Lower leg skin (tissue), 4 donors: ENCODE results near the gene GPAM. TPM values are rescaled to one million over a fixed set of nuclear protein-coding genes. Genes with fewer than 3 reads are reported as not detected.

ENCODE experiments used
- DNase-seq, 2 donors: peaks; one replicate each; pipeline ENCODE4 v3.0.0-alpha.2; 2019; ENCODE audit warnings: low spot score in 2 of 2
- H3K4me3 ChIP-seq: fragments of 200-600 bp; sonication (generic); 2 replicates; pipeline ENCODE4 v1.5.1; 2017; ENCODE audit warnings: mild to moderate bottlenecking, low read depth; ENCODE audit not compliant: poor library complexity, severe bottlenecking
- POLR2A ChIP-seq, 2 donors: fragments of 450-650 bp; IDR thresholded peaks; one replicate each; pipeline ENCODE4 v1.6.1; 2016 to 2017; ENCODE audit warnings: antibody characterized with exemption in 2 of 2, mild to moderate bottlenecking in 1 of 2, moderate library complexity in 1 of 2
- WGBS, 2 donors: methylation state at CpG; one replicate each; pipeline ENCODE4 v1.1.5; 2018; 5-methylcytosine and 5-hydroxymethylcytosine counted together
- intact Hi-C: fragments of 100-400 bp; cut with DNase I; formaldehyde crosslinking; loops from one replicate; pipeline ENCODE4 v1.15.0; 2023; ENCODE audit warnings: low total_unique reads
- total RNA-seq, 4 donors: library from RNA; depleted of rRNA; stranded (reverse); fragments of >200 nt; gene quantifications; one replicate each; pipeline ENCODE4 v1.1.0, GENCODE V29; 2016
- TF ChIP-seq, protein P1 (sequence below), 3 donors: fragments of 450-650 bp; IDR thresholded peaks; one replicate each; pipeline ENCODE4 v1.5.1; 2016; ENCODE audit warnings: antibody characterized with exemption in 3 of 3, mild to moderate bottlenecking in 3 of 3, moderate library complexity in 2 of 3

The GPAM gene
- total RNA-seq, 4 donors from 2014 or later = 3.1 to 7.0 (median 4.7) TPM

DNA sequence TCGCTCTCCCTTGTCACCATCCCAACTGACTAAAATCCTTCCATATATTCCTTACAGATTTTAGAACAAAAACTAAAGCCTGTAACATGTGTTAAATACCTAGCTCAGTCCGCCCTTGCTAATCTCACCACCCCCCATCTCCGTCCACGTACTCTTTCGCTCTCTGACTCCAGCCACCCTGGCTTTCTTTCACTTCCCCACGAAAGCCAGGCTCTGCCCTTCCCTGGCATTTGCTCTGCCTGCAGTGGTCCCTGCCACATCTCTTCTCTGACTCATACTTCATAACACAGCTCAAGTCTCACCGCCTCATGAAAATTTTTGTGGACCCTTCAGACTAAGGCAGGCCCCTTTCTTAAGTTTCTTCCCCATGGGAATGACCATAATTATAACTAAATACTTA is 11.7 kb upstream of the GPAM start:
- no peak overlapping the region for H3K4me3 ChIP-seq
- DNase-seq = no peak
- no peak for TF ChIP-seq POLR2A (IDR thresholded peaks at IDR 0.05)
- intact Hi-C loops = no loop called here
- WGBS, 2 donors = 85 to 88% methylated on average over 7 of the region's 7 CpGs

- intact Hi-C loops = no loop called here
- 89% methylated on average over 6 of the region's 6 CpGs for WGBS, 2 donors
These were observed 8.2 kb upstream of the GPAM start for GRCh38 chr10:112191791-112192190.

GRCh38 chr10:112191041-112191590 is 7.6 kb upstream of the GPAM start:
- no peak for DNase-seq
- intact Hi-C loops = no loop called here
- H3K4me3 ChIP-seq = no peak overlapping the region
- TF ChIP-seq, protein P1, sequence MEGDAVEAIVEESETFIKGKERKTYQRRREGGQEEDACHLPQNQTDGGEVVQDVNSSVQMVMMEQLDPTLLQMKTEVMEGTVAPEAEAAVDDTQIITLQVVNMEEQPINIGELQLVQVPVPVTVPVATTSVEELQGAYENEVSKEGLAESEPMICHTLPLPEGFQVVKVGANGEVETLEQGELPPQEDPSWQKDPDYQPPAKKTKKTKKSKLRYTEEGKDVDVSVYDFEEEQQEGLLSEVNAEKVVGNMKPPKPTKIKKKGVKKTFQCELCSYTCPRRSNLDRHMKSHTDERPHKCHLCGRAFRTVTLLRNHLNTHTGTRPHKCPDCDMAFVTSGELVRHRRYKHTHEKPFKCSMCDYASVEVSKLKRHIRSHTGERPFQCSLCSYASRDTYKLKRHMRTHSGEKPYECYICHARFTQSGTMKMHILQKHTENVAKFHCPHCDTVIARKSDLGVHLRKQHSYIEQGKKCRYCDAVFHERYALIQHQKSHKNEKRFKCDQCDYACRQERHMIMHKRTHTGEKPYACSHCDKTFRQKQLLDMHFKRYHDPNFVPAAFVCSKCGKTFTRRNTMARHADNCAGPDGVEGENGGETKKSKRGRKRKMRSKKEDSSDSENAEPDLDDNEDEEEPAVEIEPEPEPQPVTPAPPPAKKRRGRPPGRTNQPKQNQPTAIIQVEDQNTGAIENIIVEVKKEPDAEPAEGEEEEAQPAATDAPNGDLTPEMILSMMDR (IDR thresholded peaks at IDR 0.05) = no peak
- TF ChIP-seq POLR2A (IDR thresholded peaks at IDR 0.05) = no peak
- 60 to 69% methylated on average over 4 of the region's 4 CpGs for WGBS, 2 donors

More at GRCh38 chr10:112191791-112192190, 8.2 kb upstream of the GPAM start:
- no peak for DNase-seq
- no peak overlapping the region for H3K4me3 ChIP-seq
- TF ChIP-seq, protein P1 (IDR thresholded peaks at IDR 0.05) = no peak
- TF ChIP-seq POLR2A (IDR thresholded peaks at IDR 0.05) = no peak

DNA sequence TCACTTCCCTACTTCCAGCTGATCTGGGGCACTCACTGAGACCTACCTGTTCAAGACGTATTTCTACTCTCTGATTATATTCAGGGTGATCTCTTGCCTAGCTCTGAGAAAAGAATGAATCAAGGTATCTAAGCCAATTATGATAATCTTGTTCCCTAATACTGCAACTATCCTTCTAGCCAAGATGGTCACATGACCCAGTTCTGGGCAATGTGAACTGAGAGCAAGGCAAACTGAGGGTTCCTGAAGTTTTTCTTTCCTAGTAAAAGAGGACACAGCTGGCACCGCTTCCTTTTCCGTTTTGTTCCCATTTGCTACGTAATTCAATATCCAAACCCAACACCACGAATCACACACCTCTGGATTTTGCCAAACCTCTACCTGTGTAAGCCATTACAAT is 5.9 kb upstream of the GPAM start:
- H3K4me3 ChIP-seq = no peak overlapping the region
- TF ChIP-seq POLR2A (IDR thresholded peaks at IDR 0.05) = no peak
- TF ChIP-seq, protein P1 (IDR thresholded peaks at IDR 0.05) = no peak
- 37 to 52% methylated on average over 5 of the region's 5 CpGs for WGBS, 2 donors
- intact Hi-C loops = no loop called here
- no peak for DNase-seq

DNA sequence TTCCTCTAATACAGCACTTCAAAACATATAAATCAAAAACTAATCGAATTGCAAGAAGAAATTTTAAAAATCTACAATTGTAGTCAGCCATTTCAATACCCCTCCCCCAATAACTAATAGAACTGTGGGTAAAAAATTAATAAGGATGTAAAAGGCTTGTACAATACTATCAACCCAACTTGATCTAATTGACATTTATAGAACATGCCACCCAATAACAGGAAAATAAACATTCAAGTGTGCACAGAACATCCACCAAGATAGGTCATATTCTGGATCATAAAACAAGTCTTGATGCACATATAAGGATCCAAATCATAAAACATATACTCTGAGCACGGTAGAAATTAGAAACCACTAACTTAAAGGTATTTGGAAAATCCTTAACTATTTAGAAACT is 4.0 kb upstream of the GPAM start:
- H3K4me3 ChIP-seq = no peak overlapping the region
- no peak for DNase-seq
- 59 to 64% methylated on average over 2 of the region's 2 CpGs for WGBS, 2 donors
- intact Hi-C loops = no loop called here
- no peak for TF ChIP-seq POLR2A (IDR thresholded peaks at IDR 0.05)
- TF ChIP-seq, protein P1 (IDR thresholded peaks at IDR 0.05) = no peak

DNA sequence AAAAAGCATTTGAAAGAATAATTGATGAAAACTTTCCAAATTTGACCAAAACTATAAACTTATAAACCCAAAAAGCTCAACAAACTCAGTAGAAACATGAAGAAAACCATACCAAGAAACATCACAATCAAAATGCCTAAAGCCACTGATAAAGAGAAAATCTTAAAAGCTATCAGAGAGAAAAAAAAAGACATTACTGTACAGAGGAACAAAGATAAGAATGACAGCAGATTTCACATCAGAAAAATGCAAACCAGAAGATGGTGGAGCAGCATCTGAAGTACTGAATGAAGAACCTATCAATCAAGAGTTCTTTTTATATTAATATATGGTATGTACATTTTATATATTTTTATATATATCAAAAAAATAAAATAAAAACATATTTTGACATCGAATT is 2.4 kb upstream of the GPAM start:
- no peak for DNase-seq
- WGBS, 2 donors = 88 to 98% methylated on average over 1 of the region's 1 CpG
- no peak overlapping the region for H3K4me3 ChIP-seq
- no peak for TF ChIP-seq POLR2A (IDR thresholded peaks at IDR 0.05)
- TF ChIP-seq, protein P1 (IDR thresholded peaks at IDR 0.05) = no peak
- intact Hi-C loops = no loop called here
